ENCODE results near the gene FOXJ2. TPM values are rescaled to one million over a fixed set of nuclear protein-coding genes. Genes with fewer than 3 reads are reported as not detected.
A peak's percentile ranks its signal among the peaks of the same experiment; 100 is the strongest.
"Not testable (repeated sequence)": the region's sequence is repeated elsewhere in the genome, so short reads cannot be mapped to it uniquely, and the experiment has no call there.

FOXJ2 gene
- polyA plus RNA-seq, 4 donors = 3.8 to 11.1 (median 5.4) TPM

GRCh38 chr12:8058506-8058905 lies 26.0 kb downstream of the FOXJ2 start:
- H3K4me3 ChIP-seq (ENCODE audit: low read depth in 1 of 3, low read length in 3 of 3) = no peak overlapping the region
- 62 to 82% (median 81%) methylated on average over 6 of the region's 6 CpGs for WGBS, 3 donors
- FAIRE-seq = no peak
- no peak for DNase-seq
- H3K9me3 ChIP-seq (ENCODE audit: control insufficient read depth in 2 of 2, insufficient read depth in 1 of 2, low read depth in 1 of 2, low read length in 1 of 2) = no peaks in the 10 kb centered on the region
- no peaks in the 10 kb centered on the region for H3K27me3 ChIP-seq (ENCODE audit: control insufficient read depth in 3 of 3, insufficient read depth in 3 of 3, low read length in 3 of 3)
- H3K27ac ChIP-seq (ENCODE audit: low read depth in 1 of 3, low read length in 2 of 3) = peak overlapping the region in 1 of 3 donors; percentile 21
- H3K4me1 ChIP-seq (ENCODE audit: control insufficient read depth in 3 of 3, insufficient read depth in 2 of 3, low read depth in 1 of 3, low read length in 2 of 3) = peaks cover 0 to 5% (median 0%) of the 10 kb centered on the region in 3 donors
- H3K36me3 ChIP-seq (ENCODE audit: control insufficient read depth in 3 of 3, insufficient read depth in 2 of 3, low read depth in 1 of 3, low read length in 3 of 3) = peaks cover 0 to 7% (median 7%) of the 10 kb centered on the region in 3 donors

GRCh38 chr12:8064131-8064530 lies 31.6 kb downstream of the FOXJ2 start:
- H3K36me3 ChIP-seq (ENCODE audit: control insufficient read depth in 3 of 3, insufficient read depth in 2 of 3, low read depth in 1 of 3, low read length in 3 of 3) = no peaks in the 10 kb centered on the region
- H3K27ac ChIP-seq (ENCODE audit: low read depth in 1 of 3, low read length in 2 of 3) = peak overlapping the region in 1 of 3 donors; percentile 69
- no peaks in the 10 kb centered on the region for H3K4me1 ChIP-seq (ENCODE audit: control insufficient read depth in 3 of 3, insufficient read depth in 2 of 3, low read depth in 1 of 3, low read length in 2 of 3)
- no peaks in the 10 kb centered on the region for H3K27me3 ChIP-seq (ENCODE audit: control insufficient read depth in 3 of 3, insufficient read depth in 3 of 3, low read length in 3 of 3)
- no peaks in the 10 kb centered on the region for H3K9me3 ChIP-seq (ENCODE audit: control insufficient read depth in 2 of 2, insufficient read depth in 1 of 2, low read depth in 1 of 2, low read length in 1 of 2)
- no peak for FAIRE-seq
- no peak overlapping the region for H3K4me3 ChIP-seq (ENCODE audit: low read depth in 1 of 3, low read length in 3 of 3)
- no peak for DNase-seq

GRCh38 chr12:8065991-8066594 lies 33.6 kb downstream of the FOXJ2 start, which contains the start of gene C3AR1:
TSS of gene C3AR1 (minus strand) at chr12:8066359. CDS start at chr12:8060185, 6,174 bp downstream.
- Histone ChIP-seq H3K27me3 (ENCODE audit: control insufficient read depth in 3 of 3, insufficient read depth in 3 of 3, low read length in 3 of 3) (no peaks in the 10 kb centered on the region), H3K4me1 (ENCODE audit: control insufficient read depth in 3 of 3, insufficient read depth in 2 of 3, low read depth in 1 of 3, low read length in 2 of 3) (no peaks in the 10 kb centered on the region), H3K36me3 (ENCODE audit: control insufficient read depth in 3 of 3, insufficient read depth in 2 of 3, low read depth in 1 of 3, low read length in 3 of 3) (no peaks in the 10 kb centered on the region), H3K9me3 (ENCODE audit: control insufficient read depth in 2 of 2, insufficient read depth in 1 of 2, low read depth in 1 of 2, low read length in 1 of 2) (no peaks in the 10 kb centered on the region), H3K27ac (ENCODE audit: low read depth in 1 of 3, low read length in 2 of 3) (peak within 1 kb of the TSS in 2 of 3 donors; percentile 32 to 78), H3K4me3 (ENCODE audit: low read depth in 1 of 3, low read length in 3 of 3) (no peak within 1 kb of the TSS)
- 47 to 65% (median 61%) methylated on average over 2 of the region's 2 CpGs for WGBS, 3 donors
- DNase-seq = peak; percentile 7 to 61
- no peak for FAIRE-seq

- H3K4me3 ChIP-seq (ENCODE audit: low read depth in 1 of 3, low read length in 3 of 3) = no peak overlapping the region
- DNase-seq (no peak), FAIRE-seq (no peak)
- H3K9me3 ChIP-seq (ENCODE audit: control insufficient read depth in 2 of 2, insufficient read depth in 1 of 2, low read depth in 1 of 2, low read length in 1 of 2) = no peaks in the 10 kb centered on the region
- H3K4me1 ChIP-seq (ENCODE audit: control insufficient read depth in 3 of 3, insufficient read depth in 2 of 3, low read depth in 1 of 3, low read length in 2 of 3) = no peaks in the 10 kb centered on the region
- no peak overlapping the region for H3K27ac ChIP-seq (ENCODE audit: low read depth in 1 of 3, low read length in 2 of 3)
- no peaks in the 10 kb centered on the region for H3K27me3 ChIP-seq (ENCODE audit: control insufficient read depth in 3 of 3, insufficient read depth in 3 of 3, low read length in 3 of 3)
- no peaks in the 10 kb centered on the region for H3K36me3 ChIP-seq (ENCODE audit: control insufficient read depth in 3 of 3, insufficient read depth in 2 of 3, low read depth in 1 of 3, low read length in 3 of 3)
These were observed 37.1 kb downstream of the FOXJ2 start for GRCh38 chr12:8069582-8069981.

GRCh38 chr12:8071820-8072219 lies 39.3 kb downstream of the FOXJ2 start:
- not testable (repeated sequence) for H3K36me3 ChIP-seq (ENCODE audit: control insufficient read depth in 3 of 3, insufficient read depth in 2 of 3, low read depth in 1 of 3, low read length in 3 of 3); H3K27me3 ChIP-seq (ENCODE audit: control insufficient read depth in 3 of 3, insufficient read depth in 3 of 3, low read length in 3 of 3); H3K9me3 ChIP-seq (ENCODE audit: control insufficient read depth in 2 of 2, insufficient read depth in 1 of 2, low read depth in 1 of 2, low read length in 1 of 2); FAIRE-seq; H3K4me3 ChIP-seq (ENCODE audit: low read depth in 1 of 3, low read length in 3 of 3); DNase-seq; H3K27ac ChIP-seq (ENCODE audit: low read depth in 1 of 3, low read length in 2 of 3); H3K4me1 ChIP-seq (ENCODE audit: control insufficient read depth in 3 of 3, insufficient read depth in 2 of 3, low read depth in 1 of 3, low read length in 2 of 3)
- WGBS, 3 donors = 88 to 95% (median 89%) methylated on average over 3 of the region's 3 CpGs

- 75 to 91% (median 85%) methylated on average over 6 of the region's 6 CpGs for WGBS, 3 donors
- DNase-seq = no peak
- H3K36me3 ChIP-seq (ENCODE audit: control insufficient read depth in 3 of 3, insufficient read depth in 2 of 3, low read depth in 1 of 3, low read length in 3 of 3) = no peaks in the 10 kb centered on the region
- H3K9me3 ChIP-seq (ENCODE audit: control insufficient read depth in 2 of 2, insufficient read depth in 1 of 2, low read depth in 1 of 2, low read length in 1 of 2) = no peaks in the 10 kb centered on the region
- H3K27ac ChIP-seq (ENCODE audit: low read depth in 1 of 3, low read length in 2 of 3) = no peak overlapping the region
- FAIRE-seq = peak; percentile 55
- no peak overlapping the region for H3K4me3 ChIP-seq (ENCODE audit: low read depth in 1 of 3, low read length in 3 of 3)
- H3K4me1 ChIP-seq (ENCODE audit: control insufficient read depth in 3 of 3, insufficient read depth in 2 of 3, low read depth in 1 of 3, low read length in 2 of 3) = no peaks in the 10 kb centered on the region
- H3K27me3 ChIP-seq (ENCODE audit: control insufficient read depth in 3 of 3, insufficient read depth in 3 of 3, low read length in 3 of 3) = no peaks in the 10 kb centered on the region
These were observed 43.4 kb downstream of the FOXJ2 start for GRCh38 chr12:8075935-8076334.

GRCh38 chr12:8076366-8076765 lies 43.9 kb downstream of the FOXJ2 start:
- no peak for FAIRE-seq
- Histone ChIP-seq H3K4me1 (ENCODE audit: control insufficient read depth in 3 of 3, insufficient read depth in 2 of 3, low read depth in 1 of 3, low read length in 2 of 3) (no peaks in the 10 kb centered on the region), H3K27me3 (ENCODE audit: control insufficient read depth in 3 of 3, insufficient read depth in 3 of 3, low read length in 3 of 3) (no peaks in the 10 kb centered on the region), H3K9me3 (ENCODE audit: control insufficient read depth in 2 of 2, insufficient read depth in 1 of 2, low read depth in 1 of 2, low read length in 1 of 2) (no peaks in the 10 kb centered on the region), H3K4me3 (ENCODE audit: low read depth in 1 of 3, low read length in 3 of 3) (no peak overlapping the region), H3K27ac (ENCODE audit: low read depth in 1 of 3, low read length in 2 of 3) (no peak overlapping the region), H3K36me3 (ENCODE audit: control insufficient read depth in 3 of 3, insufficient read depth in 2 of 3, low read depth in 1 of 3, low read length in 3 of 3) (no peaks in the 10 kb centered on the region)
- DNase-seq = no peak
- WGBS, 3 donors = 88 to 91% (median 88%) methylated on average over 4 of the region's 4 CpGs

- H3K9me3 ChIP-seq (ENCODE audit: control insufficient read depth in 2 of 2, insufficient read depth in 1 of 2, low read depth in 1 of 2, low read length in 1 of 2) = no peaks in the 10 kb centered on the region
- H3K4me3 ChIP-seq (ENCODE audit: low read depth in 1 of 3, low read length in 3 of 3) = no peak overlapping the region
- 20 to 45% (median 37%) methylated on average over 4 of the region's 4 CpGs for WGBS, 3 donors
- H3K36me3 ChIP-seq (ENCODE audit: control insufficient read depth in 3 of 3, insufficient read depth in 2 of 3, low read depth in 1 of 3, low read length in 3 of 3) = no peaks in the 10 kb centered on the region
- FAIRE-seq (no peak), DNase-seq (no peak)
- H3K4me1 ChIP-seq (ENCODE audit: control insufficient read depth in 3 of 3, insufficient read depth in 2 of 3, low read depth in 1 of 3, low read length in 2 of 3) = no peaks in the 10 kb centered on the region
- H3K27me3 ChIP-seq (ENCODE audit: control insufficient read depth in 3 of 3, insufficient read depth in 3 of 3, low read length in 3 of 3) = no peaks in the 10 kb centered on the region
- no peak overlapping the region for H3K27ac ChIP-seq (ENCODE audit: low read depth in 1 of 3, low read length in 2 of 3)
These were observed 44.7 kb downstream of the FOXJ2 start for GRCh38 chr12:8077207-8077606.

- WGBS, 3 donors = 41 to 48% (median 43%) methylated on average over 4 of the region's 4 CpGs
- DNase-seq = peak; percentile 24 to 25
- FAIRE-seq = no peak
- Histone ChIP-seq H3K36me3 (ENCODE audit: control insufficient read depth in 3 of 3, insufficient read depth in 2 of 3, low read depth in 1 of 3, low read length in 3 of 3) (no peaks in the 10 kb centered on the region), H3K4me3 (ENCODE audit: low read depth in 1 of 3, low read length in 3 of 3) (no peak overlapping the region), H3K27me3 (ENCODE audit: control insufficient read depth in 3 of 3, insufficient read depth in 3 of 3, low read length in 3 of 3) (no peaks in the 10 kb centered on the region), H3K9me3 (ENCODE audit: control insufficient read depth in 2 of 2, insufficient read depth in 1 of 2, low read depth in 1 of 2, low read length in 1 of 2) (no peaks in the 10 kb centered on the region), H3K4me1 (ENCODE audit: control insufficient read depth in 3 of 3, insufficient read depth in 2 of 3, low read depth in 1 of 3, low read length in 2 of 3) (no peaks in the 10 kb centered on the region), H3K27ac (ENCODE audit: low read depth in 1 of 3, low read length in 2 of 3) (no peak overlapping the region)
These were observed 45.9 kb downstream of the FOXJ2 start for GRCh38 chr12:8078398-8078797.
